HG03565 (cell line): ENCODE results near the gene EN2.

Experiments
- ATAC-seq: cut with Tn5 transposase; IDR thresholded peaks from one replicate; pipeline ENCODE4 v1.9.1; 2021; ENCODE audit warnings: mild to moderate bottlenecking, moderate library complexity; ENCODE audit not compliant: unreplicated experiment

The EN2 gene

DNA sequence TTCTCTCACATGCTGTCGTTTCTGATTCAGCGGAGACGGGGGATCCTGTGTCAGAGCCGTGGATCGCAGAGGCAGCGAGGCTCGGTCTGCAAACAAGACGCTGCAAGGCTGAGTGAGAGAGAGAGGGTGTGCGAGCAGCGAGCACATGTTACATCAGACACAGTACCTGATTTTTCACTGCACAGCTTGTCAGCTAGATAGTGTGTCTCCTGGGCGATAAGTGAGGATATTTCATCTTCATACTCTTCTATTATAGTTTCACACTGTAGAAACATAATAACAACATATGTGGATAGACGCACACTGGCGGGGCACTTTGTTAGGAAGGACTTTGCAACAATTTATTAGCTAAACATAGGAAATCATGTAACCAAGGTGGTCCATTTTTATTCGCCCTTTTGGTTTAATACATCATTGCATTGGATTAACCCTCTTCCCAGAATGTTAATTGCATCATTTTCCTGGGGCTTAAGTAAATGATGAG lies 49.0 kb downstream of the EN2 start:
- ATAC-seq: no peak

DNA sequence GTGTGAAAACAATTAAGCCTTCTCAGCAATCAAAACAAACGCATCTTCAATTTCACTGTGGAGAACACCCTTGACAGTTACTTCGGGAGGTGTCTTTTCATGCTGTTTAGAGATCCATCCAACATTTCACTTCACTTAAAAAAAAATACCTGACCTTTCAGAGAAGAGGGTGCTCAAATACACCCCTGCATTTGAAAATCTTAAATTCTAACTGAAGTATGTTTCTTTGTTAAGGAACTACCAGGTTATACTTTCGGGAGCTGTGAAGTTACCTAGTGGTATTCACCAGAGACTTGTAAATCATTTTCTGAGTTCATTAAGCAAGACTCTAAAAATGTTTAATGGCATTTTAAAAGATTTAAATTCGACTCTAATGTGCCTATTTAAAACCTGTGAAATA lies 49.6 kb downstream of the EN2 start:
- no peak for ATAC-seq

DNA sequence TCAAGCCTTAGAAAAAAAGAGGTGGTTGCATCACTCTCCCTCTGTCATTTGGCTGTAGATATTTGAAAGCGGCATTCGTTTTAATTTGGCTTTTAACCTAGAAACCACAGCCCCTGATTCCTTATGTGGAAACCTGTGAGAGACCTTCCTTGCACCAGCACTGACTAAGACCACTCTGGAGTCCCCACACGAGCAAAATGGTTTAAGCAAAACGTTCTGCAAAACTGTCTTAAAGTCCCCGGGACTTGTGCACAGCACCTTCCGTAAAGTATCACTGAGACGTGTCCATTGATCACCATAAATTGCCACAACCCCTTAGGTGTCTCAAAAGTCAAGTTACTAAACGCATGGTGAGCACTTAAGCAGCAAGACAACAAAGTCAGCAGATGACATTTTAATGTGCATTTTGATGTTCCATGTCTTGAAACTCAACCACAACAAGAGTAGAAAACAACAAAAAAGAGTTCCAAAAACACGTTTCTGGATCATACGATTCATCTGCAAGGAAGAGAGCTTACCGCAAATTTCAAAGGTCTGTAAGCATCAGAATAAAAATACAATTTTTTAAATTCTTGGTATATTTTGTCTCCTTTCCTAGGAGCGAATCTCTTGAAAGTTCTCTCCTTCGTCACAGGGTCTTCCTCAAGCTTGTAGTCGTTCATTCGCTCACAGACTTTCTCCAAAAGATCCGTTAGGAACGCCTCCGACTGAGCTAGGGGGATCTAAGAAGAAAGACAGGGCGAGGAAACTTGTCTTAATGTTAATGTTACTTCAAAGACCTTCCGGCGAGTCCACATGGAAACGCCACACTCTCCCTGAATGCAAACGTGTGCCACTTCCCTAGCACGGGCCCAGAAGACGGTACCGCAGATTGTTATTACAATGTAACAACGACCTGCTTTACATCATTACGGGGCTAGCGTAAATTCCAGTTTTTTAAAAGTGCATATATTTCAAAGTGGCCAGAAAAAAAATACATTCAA lies 50.7 kb downstream of the EN2 start:
- no peak for ATAC-seq

DNA sequence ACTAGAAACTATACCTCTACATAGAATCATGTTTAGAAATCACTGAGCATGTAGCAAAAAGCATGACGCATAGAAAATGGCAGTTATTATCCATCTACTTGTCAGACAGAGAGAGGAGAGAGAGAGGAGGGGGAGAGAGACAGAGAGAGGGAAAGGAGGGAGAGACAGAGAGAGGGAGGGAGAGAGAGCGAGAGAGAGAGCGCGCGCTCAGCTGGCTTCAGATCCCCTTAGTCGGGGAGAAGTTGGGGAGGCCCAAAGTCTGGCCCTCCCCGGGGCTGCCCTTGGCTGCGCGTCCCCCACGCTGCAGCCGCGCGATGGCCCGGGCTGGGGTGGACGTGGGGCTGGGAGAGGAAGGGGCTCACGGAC lies 51.4 kb downstream of the EN2 start:
- ATAC-seq: no peak

DNA sequence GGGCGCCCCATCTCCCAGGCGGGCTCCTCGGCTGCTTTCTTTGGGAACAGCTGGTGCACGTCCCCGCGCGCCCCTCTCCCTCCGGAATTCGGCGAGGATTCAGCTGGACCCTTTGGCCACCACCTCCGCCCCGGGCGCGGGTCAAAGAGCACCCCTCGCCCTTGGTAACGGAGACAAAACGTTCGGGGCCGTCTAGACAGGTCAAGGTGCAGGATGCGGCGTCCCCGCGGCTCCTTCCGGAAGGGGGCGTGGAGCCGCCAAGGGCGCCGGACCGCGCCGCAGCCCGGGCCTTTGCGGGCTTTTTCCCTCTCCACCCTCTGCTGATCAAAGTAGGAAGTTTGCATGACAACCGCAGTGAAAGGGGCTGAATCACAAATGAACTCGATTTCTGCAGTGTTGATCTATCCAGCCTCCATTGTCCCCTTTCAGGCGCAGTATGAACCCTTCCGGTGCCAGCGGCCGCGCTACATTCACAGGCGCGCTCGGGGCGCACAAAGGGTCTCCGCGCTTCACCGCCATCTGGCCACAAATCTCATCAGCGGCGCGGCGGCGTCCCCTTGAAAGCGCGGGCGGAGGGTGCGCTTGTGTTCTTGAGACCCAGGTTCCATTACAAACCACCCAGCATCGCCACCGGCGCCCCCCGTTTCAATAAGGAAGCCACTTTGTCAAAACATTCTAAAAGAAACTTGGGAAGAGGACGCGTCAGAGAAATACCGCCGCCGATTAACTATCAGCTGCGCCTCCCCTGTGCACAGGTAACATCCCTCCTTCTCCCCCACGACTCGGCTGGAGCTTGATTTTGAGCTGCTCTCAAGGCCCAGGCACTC lies 52.0 kb downstream of the EN2 start:
- ATAC-seq: no peak

DNA sequence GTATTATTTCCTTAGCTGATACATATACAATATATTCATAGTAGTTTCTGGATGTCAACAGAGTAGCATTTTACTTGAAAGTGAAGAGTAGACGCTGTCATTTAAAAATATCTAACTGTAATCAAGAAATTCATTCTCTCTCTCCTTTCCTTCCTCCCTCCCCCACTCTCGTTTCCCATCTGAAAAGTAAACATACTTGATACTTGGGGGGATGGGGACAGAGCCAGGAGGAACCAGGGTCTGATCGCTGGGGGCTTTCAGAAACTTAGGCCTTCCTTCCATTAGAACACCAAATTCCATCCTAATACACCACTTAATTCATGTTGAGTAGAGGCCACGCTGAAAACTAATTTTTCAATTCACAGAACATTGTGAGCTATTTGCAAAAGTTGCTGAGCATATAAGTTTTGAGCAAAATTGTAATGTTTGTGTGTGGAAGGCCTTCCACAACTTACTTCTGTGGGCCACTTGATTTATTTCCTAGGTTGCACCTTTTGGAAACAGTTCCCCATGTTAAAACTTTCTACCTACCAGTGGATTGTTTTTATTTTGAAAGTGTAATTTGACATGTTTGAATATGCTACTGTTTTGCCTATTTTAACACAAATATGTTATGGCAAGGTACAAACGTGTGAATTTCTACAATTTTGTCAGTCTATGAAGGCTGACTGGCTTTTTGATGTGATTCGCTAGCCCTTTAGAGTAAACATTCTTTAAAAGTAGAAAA lies 53.2 kb downstream of the EN2 start:
- no peak for ATAC-seq

DNA sequence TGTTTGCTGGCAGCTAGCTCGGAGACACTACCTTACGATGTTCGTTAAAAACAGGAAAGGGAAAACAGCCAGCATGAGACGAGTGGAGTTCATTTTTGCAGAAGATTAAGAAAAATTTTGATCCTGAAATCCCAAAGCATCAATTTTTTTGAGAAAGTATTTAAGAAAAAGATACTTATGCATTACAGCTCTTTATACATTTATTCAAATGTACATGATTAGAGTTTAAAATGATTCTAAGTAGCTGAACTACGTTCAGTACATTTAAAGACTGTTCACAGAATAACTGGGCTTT lies 53.7 kb downstream of the EN2 start:
- no peak for ATAC-seq

DNA sequence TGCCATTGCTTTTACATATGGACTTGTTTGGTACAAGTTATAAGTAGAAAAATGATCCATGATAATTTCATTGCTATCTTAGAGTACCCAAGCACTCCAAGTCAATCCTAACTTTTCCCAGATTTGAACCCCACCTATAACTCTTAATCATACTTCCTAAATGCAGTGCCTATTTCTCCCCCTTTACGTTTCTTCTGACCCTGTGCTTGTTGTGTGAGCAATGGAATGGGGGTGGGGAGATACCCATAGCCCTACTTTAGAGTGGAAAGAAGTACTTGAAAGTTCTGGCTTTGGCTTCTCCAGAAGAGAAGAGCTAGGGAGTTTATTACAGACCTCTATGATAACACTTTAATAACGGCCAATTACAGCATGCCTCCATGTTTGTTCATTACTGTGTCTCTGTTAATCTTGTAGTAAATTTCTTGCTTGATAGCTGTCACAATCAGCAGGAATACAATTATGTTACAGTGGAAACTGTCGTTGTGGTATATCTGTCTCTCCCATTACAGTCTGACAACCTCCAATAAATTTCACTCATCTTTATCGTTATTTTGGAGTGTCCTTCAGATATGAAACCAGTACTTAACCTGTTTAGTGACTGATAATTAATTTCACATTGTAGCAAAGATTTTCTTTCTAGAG lies 54.4 kb downstream of the EN2 start:
- ATAC-seq: no peak

DNA sequence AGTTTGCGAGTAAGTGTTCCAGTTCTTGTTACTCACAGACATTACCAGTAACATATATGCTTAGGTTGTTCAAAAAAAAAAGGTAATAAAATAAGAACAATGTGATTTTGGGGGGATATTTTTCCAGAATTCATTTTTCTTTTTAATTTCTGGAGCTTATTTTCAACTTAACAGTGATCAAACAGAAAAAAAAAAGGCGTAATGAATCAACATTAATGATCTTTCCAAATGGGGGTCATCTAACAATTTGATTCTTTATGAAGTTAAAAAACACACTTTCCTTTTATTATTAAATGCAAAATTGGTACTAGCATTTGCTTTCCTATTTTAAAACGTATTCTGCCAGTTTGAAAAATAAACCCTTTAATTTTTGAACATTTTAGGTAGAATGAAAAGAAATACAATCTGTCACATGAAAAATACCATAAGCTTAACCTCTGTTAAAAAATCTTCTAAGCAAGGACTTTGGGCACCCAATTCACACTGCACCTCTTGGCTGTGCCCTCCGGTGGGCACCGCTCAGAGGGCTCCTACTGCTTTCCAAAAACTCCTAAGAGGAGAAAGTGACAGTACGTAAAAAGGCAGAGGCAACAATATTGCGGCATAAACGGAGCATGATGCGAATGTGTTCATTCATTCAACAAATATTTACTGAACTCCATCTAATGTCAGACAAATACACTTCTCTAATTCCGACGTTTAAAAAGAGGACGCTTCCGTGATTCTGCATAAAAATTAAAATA lies 55.8 kb downstream of the EN2 start:
- no peak for ATAC-seq

DNA sequence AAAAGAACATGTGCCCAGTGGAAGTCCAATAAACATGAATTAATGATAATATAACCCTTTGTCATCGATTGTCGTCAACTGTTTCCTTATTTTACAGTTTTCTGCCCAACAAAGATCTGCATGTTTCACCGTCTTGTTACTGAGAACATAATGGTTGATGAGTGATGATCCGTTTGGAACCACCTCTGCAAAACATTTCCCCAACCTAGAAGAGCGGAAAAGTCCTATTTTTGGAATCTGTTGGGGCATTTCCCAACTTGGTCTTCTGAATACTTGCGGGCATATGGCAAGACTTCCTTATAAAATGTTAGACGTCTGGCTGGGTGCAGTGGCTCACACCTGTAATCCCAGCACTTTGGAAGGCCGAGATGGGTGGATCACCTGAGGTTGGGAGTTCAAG lies 56.4 kb downstream of the EN2 start:
- no peak for ATAC-seq
